DMS79 treated with DMSO at 0.1 percent for 48 hours (cell line): Measurements from ENCODE around the gene PI4KA.
A peak's percentile ranks its signal among the peaks of the same experiment; 100 is the strongest.

Experiments used
- DNase-seq: peaks from one replicate; lab custom pipeline; 2025; lab: John Stamatoyannopoulos, UW

The PI4KA gene

GRCh38 chr22:20792966-20793728 is 65.5 kb downstream of the PI4KA start:
- no peak for DNase-seq

GRCh38 chr22:20792221-20792965 is 66.2 kb downstream of the PI4KA start:
- DNase-seq, result no peak

GRCh38 chr22:20788627-20789344 is 69.8 kb downstream of the PI4KA start:
- no peak for DNase-seq

- DNase-seq, result peak; percentile 38
Measured at GRCh38 chr22:20787746-20788626, 70.6 kb downstream of the PI4KA start.

DNA sequence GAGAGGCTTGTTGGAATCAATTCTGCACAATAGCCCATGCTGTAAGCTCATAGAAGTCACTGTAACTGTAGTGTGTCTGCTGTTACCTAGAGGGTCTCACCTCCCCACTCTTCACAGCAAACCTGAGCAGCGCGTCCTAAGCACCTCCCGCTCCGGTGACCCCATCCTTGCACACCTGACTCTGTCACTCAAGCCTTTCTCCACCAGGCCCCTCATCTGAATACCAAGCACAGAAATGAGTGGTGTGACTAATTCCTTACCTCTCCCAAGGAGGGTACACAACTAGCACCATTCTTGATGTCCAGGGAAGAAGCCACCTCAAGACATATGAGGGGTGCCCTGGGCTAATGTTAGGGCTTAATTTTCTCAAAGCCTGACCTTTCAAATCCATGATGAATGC is 71.4 kb downstream of the PI4KA start:
- no peak for DNase-seq

DNA sequence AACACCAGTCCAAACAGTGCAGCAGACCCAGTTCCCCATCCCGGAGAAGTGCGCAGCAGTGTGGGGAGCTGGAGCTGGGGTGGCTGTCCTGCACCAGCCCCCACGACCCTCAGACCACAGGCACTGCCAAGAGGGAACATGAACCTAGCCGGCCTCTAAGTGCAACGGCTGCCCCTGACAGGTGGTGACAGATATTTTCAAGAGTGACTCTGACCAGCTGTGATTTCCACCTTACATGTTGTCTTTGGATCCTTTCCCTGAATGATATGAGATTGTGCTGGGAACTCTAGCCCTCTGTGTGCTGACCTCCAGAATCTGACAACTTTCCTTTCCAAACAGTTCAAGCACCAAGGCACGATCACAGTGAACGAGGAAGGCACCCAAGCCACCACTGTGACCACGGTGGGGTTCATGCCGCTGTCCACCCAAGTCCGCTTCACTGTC is 72.1 kb downstream of the PI4KA start:
- DNase-seq, result no peak

GRCh38 chr22:20786048-20786447 is 72.6 kb downstream of the PI4KA start:
- no peak for DNase-seq

- no peak for DNase-seq
Measured at GRCh38 chr22:20785415-20785814, 73.2 kb downstream of the PI4KA start.

DNA sequence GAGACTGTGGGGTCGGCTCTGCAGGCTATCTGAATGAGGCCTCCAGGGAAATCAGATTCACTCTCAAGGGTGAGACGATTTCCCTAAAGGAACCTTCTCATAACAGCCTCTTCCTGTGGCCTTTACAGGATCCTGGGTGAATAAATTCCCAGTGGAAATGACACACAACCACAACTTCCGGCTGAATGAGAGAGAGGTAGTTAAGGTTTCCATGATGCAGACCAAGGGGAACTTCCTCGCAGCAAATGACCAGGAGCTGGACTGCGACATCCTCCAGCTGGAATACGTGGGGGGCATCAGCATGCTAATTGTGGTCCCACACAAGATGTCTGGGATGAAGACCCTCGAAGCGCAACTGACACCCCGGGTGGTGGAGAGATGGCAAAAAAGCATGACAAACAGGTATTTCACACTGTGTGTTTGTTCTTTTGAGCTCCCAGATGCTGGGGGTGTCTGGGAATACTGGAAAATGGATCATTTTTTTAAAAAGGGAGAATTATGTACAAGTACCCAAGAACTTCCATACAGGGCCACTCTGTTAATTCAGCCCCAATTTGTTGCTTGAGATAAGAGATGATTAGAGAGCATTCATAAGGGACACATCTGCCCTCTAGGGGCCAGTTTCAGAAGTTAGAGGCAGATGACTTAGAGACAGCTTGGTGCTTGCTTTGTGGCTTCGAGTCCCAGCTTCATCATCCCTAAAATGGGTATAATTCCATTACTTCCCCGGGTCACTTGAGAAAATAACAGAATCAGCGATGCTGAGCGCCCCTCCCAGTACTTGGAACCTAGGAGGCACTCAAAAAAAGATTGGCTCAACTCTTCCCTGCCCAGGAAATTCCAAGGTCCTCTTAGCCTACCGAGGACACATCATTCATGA is 74.5 kb downstream of the PI4KA start:
- DNase-seq, result peak; percentile 23

- no peak for DNase-seq
Measured at GRCh38 chr22:20783300-20783673, 75.3 kb downstream of the PI4KA start.

- no peak for DNase-seq
Measured at GRCh38 chr22:20782596-20783299, 75.9 kb downstream of the PI4KA start.

- DNase-seq, result no peak
Measured at GRCh38 chr22:20782083-20782482, 76.5 kb downstream of the PI4KA start.

- no peak for DNase-seq
Measured at GRCh38 chr22:20781272-20781990, 77.2 kb downstream of the PI4KA start.

DNA sequence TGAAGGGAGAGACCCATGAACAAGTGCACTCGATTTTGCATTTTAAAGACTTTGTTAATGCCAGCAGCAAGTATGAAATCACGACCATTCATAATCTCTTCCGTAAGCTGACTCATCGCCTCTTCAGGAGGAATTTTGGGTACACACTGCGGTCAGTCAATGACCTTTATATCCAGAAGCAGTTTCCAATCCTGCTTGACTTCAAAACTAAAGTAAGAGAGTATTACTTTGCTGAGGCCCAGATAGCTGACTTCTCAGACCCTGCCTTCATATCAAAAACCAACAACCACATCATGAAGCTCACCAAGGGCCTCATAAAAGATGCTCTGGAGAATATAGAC is 78.8 kb downstream of the PI4KA start:
- no peak for DNase-seq

- no peak for DNase-seq
Measured at GRCh38 chr22:20779014-20779817, 79.4 kb downstream of the PI4KA start.

- DNase-seq, result peak; percentile 48
Measured at GRCh38 chr22:20777420-20778177, 81.0 kb downstream of the PI4KA start.

DNA sequence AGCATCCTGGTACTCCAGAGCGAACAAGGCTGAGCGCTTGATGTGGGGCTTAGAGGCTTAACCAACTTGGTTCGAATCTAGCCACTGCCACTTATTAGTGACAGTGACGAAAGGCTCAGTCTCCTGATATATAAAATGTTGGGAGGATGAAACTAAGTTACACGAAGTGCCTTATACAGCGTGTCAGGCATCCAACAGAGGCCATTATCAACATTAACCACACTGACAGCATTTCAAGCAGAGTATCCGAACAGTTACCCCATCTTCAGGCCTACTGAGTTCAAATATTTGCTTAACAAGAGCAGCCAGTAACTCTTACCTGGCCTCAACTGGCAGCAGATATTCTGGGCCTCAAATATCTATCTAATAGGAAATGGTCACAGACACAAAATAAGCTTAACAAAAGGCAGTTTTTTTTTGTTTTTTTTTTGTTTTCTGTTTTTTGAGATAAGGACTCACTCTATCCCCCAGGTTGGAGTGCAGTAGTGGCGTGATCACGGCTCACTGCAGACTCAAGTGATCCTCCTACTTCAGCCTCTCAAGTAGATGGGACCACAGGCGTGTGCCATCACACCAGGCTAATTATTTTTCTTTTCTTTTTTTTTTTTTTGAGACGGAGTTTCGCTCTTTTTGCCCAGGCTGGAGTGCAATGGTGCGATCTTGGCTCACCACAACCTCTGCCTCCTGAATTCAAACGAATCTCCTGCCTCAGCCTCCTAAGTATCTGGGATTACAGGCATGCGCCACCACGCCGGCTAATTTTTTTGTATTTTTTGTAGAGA is 81.8 kb downstream of the PI4KA start:
- peak; percentile 61 for DNase-seq
